Activated CD4-positive, alpha-beta T cell treated with anti-CD3 and anti-CD28 coated beads, Interleukin-2, amount 50 U/mL, for 24 hours (primary cell): ENCODE measurements around the gene RPTOR.

Source experiments
- DNase-seq, 2 donors: peaks; one replicate each; pipeline ENCODE4 v3.0.0-alpha.2; 2020; ENCODE audit warnings: low read depth in 1 of 2, low spot score in 1 of 2

The RPTOR gene

DNA sequence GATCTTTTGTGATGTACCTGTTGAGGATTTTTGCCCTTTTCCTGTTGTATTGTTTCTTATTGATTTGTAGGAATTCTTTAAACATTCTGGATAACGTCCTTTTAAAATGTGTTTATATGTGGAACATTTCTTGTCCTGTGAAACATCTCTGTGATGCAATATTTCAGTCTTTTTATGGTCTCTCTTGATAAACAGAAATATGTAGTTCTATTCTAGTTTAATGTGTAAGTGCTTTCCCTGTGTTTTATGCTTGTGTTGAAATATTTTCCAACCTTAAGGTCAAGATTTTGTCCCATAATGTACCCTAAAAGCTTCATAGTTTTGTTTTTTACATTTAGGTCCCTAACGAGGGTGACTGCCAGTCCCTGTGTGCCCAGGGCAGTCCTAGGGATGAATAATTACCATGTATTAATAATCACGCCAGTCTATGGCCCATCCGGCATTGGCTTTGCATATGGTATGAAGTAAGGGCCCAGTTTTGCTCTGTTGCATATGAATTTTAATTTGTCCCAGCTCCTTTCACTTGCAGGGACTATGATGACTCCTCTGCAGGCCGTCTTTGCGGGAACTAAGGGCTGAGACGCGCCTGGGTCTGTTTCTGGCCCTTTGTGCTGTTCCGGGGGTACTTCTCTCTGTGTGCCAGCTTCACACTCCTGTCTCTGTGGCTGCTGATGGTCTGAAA, 44.2 kb downstream of the RPTOR start:
- no peak for DNase-seq

DNA sequence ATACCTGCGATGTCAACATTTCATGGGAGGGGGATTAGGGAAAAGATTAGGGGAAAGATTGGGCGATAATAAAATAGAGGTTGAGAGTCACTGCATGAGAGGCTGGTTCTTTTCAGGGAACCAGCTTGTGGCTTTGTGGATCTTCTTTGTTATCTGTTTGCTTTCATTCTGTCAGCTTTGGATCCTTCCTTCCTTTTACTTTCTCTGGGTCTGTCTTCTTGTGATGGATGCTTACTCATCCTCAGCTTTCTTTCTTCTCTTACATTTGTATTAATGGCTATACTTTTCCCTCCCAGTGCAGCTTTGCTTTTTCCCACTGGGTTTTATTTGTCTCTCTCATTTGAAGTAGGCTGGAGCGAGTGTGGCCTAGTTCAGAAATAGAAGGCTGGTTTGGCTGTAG, 47.1 kb downstream of the RPTOR start:
- no peak for DNase-seq

DNA sequence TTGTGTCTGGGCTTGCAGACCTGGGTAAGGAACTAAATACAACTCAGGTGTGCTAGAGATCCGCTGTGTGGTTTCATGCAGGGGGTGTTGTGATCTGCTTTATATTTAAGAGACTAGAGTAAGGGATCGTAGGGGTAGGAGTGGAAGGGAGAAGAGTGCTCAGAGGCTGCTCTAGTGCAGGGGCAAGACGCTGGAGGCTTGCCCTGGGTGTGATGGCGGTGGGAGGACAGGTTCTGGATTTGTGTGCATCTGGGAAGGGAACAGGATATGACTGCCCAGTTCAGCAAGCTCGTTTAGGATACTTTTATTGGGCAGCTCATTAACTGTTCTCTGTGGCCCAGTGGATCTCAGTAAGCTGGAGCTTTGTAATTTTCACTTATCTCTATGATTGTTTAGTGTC, 47.6 kb downstream of the RPTOR start:
- no peak for DNase-seq

DNA sequence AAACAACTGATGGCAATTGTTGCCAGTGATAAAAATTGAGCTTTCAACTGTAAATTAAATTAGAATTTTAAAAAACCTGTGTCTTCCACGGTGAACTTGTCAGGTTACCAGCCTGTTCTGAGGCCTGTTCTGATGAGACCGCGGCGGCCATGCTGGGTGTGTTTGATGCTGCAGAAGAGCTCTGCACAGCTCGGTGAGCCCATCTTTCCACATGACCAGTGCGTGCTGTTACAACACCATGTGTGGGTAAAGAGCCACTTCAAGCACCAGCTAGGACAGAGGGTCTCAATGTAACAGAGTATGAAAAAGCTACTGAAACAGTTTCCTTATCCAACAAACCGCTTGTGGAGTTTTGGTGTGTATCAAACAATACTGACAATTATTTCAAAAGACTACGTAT, 48.5 kb downstream of the RPTOR start:
- DNase-seq: no peak

DNA sequence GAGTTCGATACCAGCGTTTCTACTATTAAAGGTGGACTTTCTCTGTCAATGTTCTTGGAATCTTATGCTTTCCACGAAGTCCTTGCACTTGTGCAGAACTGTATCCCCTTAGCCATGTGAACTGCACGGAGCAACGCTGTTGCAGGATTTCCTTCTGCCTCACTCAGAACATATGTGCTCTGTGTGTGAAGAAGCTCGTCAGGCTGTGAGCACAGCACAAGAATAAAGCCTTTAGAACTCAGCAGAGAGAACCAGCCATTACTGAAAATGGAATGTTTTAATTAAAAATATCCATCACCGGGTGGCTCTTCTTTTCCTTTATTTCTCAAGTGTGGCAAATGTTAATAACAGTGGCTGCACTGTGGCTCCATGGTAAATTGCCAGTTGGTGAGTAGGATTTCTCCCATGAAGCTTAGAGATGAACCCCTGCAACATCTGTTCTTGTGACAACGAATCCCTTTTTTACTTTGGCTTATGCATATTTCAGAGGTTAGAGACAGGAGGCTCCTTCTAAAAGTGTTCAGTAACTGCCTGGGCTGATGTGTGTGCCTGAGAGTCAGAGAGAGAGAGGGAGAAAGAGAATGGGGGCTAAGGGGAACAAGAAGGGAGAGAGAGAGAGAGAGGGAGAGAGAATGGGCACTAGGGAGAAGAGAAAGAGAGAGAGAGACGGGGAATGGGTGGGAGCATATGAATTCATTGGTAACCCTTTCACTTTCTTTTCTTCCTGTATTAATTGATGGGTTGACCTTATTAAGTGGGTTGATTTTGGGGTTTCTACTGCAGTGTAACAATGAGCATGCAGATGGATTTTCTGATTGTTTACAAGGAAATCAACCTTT, 50.0 kb downstream of the RPTOR start:
- DNase-seq: no peak

DNA sequence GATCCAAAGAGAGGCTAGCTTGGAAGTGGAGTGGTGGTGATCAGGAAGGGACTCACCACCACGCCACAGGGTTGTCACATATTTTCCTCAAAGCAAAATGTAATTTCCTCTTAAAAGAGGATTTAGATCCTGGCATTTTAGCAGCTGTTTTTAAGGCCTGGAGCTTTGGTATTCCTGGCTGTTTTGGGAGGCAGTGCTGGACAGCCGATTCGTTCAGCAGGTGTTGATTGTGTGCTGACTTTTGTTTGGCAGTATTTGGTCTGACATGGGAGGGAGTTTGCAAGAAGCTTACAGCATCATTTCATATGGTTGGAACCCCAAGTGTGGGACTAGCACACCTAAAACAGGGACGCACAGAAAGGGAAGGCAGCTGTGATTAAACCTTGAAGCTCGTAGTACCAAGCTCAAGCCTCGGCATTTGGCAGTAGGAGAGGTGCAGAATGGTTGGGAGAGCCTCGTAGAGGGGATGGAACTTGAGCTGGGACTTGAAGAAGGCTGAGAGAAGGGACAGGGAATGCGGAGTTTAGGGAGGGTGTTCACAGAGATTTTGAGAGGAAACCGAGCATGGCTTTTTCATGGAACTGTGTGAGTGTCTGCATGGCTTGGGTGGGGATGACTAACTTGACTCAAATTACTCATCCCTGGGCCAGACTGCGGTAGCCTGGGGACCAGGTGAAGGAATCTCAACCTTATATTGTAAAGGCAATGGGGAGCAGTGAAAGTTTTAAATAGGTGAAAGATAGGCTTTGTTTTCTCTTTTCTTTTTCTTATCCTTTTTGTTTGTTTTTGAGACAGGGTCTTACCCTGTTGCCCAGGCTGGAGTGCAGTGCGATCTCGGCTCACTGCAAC, 52.3 kb downstream of the RPTOR start:
- peak in 1 of 2 donors; percentile 17 for DNase-seq

DNA sequence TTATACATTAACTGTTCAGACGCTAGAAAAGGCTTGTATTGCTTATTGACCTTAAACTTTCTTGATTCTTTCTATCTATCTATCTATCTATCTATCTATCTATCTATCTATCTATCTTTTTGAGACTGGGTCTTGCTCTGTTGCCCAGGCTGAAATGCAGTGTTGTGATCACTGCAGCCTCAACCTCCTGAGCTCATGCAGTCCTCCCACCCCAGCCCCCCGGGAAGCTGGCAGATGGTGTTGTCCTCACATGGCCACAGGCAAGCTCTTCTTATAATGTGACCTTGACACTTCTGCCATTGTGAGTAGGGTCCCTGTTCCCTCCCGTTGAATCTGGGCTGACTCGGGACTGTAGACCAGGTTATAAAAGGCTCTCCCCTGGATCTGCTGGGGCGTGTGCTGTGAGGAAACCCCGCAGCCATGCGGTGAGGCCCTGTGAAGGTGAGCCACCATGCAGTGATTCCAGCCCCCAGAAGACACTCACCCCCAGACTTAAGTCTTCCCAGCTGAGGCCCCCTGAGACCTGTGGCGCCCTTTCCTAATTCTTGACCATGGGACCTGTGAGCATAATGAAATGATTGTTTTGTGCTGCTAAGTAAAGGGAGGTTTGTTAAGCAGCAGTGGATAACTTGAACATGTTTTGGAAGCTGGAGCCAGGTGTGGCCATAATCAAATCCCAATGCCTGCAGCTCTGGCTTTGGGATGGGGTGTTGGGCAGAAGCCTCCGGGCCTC, 54.3 kb downstream of the RPTOR start:
- no peak for DNase-seq

DNA sequence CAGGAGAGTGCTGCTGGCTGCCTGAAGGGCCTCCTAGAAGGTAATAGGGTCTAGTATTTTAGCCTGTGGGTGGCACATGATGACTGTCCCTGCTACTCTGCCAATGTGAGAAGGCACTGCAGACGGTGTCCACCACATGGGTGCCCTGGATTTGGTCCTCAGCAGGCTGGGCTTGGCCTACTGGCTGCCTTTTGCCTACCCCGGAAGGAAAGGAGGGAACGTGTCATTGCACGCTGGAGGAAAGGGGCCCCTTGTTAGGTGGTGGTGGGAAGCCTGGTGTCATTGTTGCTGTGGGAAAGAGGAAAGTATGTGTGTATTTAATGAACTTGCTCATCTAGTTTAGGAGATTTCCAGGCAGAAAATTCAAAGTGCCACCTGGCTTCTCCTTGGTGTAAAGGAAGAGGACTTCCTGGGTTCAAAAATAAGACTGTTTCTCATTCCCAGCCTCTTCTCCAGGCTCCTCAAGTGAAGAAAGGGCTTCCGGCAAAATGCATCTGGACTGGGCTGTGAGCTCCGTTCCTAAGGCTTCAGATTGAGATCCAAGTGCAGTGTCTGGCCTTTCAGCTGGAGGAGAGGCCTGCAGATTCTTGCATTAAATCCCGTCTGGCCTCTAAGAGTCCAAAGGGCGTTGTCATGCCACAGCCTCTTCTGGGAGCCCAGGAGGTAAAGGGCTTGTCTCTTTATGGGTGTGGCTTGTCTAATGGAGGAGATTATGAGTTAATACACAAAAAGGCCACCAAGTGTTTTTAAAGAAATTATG, 55.1 kb downstream of the RPTOR start:
- no peak for DNase-seq

DNA sequence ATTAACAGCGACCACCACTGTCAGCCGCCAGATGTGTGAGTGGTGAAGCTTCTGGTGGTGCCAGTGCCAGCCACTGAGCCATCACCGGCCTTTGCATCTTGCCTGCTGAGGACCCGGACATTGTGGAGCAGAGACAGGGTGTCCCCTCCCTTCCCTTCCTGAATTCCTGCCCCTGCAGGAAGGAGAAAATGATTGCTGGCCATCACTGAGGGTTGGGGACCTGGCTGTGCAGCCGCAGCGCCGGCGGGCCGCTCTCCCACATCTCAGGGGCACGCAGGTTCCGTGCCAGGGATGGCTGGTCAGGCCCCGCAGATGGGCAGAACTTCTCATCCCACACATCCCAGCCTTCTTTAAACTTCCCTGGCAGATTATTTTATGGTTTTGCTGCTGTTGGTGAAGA, 56.5 kb downstream of the RPTOR start:
- DNase-seq: no peak

DNA sequence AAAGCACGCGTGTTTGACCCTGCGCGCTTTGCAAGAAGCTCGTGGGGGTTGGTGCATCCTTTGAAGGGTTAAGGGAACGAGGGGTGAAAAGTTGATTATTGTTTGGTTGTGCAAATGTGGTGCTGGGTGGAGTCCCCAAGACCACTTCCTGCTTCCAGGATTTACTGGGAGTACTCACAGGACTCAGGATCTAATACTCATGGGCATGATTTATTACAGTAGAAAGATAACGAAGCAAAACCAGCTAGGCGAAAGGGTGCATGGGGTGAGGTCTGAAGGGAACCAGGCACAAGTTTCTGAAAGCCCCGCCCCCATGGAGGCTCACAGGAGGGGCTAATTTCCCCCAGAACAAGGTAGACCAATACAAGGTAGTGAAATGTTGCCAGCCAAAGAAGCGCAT, 58.8 kb downstream of the RPTOR start:
- no peak for DNase-seq

DNA sequence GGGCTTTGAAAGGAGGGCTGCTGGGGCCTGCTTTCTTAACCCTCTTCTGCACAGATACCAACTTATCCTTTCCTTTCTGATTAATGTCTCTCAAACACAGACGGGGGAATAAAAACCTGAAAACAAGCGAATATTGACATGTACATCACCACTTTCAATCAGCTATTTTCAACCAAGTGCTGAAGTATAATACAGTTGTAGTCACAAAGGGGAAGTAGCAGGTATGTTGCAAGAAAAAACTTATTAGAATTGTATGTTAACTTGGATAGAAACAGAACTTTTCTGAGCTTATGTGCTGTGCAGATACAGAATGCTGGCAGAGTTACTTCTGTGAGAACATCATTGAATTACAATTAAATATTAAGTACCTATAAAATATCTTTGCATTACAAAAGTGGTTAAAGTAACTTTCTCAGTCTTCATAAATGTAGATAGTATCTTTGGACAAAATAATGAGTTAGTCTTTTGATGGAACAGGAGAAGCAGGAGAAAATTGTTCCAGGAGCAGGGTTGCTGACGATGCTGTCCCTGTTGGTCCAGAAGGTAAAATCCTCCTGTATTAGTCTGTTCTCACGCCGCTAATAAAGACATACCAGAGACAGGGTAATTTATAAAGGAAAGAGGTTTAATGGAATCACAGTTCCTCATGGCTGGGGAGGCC, 59.5 kb downstream of the RPTOR start:
- DNase-seq: no peak

DNA sequence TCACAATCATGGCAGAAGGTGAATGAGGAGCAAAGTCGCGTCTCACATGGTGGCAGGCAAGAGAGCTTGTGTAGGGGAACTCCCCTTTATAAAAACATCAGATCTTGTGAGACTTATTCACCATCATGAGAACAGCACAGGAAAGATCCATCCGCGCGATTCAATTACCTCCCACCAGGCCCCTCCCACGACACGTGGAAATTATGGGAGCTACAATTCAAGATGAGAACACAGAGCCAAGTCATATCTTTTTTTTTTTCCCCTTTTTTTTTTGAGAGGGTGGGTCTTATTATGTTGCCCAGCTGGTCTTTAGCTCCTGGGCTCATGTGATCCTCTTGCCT, 60.0 kb downstream of the RPTOR start:
- DNase-seq: no peak

DNA sequence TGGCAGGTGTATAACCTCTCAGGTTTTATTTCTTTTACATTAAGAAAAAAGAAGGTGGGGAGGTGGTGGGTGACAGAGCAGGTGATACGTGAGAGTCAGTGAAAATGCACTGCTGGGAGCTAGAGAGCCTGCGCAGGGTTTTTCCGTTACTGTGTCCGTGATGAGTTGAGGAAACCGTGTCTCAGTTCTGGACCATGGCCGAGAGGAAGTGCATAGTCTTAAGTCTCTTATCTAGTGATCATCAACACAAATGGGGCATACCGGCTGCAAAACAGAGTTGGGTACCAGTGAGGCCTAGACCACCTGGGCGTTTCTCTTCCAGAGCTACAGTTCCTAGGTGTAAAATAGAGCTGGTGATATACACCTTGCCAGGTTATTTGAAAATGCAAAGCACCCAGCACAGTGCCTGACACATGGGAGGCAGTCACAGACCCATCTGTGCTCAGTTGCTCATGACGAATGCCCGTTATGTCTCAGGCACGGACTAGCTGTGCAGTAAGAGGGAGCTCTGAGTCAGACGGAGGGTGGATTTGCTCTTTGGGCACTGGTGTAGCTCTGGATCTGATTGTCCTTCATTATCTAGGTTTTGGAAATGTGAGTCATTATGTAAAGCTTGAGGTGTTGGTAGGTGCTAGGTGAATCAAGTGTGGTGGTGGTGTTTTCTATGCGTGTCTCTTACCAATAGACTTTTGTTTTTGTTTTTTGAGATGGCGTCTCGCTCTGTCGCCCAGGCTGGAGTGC, 60.9 kb downstream of the RPTOR start:
- peak; percentile 34 to 71 for DNase-seq

DNA sequence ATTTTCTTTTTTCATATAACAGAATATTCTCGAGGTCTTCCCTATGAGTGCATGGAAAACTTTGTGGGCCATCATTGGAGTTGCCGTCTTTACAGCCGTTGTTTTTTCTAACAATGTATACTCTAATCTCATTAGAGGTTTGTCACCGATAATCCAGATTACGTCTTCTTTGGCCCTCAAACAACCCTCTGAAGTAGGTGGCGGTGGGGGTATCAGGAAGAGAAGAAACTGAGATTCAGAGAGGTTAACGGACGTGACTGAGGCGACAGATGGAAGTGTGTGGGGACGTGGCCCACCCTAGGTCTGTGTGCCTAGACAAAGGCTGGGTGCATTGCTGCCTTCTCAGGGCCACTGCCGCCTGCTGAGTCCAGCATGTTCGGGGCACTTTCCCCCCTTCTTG, 63.7 kb downstream of the RPTOR start:
- no peak for DNase-seq

DNA sequence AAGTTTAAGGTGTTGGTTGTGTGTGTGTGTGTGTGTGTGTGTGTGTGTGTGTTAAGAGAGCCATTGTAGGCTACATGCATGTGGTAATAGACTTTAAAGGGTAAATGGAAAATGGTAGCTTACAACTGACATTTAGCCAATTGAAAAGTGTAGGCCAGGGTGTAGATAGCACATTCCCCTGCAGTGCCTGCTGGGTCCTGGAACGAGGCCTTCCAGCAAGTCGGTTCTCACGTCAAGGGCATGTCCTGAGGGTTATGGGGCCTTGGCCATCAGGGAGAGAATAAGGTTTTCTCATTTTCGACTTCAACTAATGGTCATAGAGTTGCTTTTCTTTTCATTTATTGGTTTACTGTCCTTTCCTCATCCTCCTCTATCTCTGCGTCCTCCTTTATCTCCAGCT, 65.1 kb downstream of the RPTOR start:
- DNase-seq: no peak

DNA sequence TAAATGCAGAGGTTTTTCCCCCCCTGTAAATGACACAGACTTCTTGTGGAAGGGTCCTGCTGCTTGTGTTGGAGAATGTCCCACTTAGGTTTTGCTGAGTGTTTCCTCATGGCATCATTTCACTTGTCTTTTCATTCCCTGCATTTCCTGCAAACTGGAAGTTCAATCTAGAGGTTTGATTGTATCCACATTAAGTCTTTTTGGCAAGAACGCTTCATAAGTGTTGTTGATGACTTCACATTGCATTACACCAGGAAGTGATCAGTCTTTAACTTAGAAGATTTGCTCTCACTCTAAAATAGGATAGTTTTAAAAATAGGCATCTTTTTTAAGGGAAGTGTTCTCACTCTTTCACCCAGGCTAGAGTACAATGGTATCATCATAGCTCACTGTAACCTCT, 67.2 kb downstream of the RPTOR start:
- no peak for DNase-seq

DNA sequence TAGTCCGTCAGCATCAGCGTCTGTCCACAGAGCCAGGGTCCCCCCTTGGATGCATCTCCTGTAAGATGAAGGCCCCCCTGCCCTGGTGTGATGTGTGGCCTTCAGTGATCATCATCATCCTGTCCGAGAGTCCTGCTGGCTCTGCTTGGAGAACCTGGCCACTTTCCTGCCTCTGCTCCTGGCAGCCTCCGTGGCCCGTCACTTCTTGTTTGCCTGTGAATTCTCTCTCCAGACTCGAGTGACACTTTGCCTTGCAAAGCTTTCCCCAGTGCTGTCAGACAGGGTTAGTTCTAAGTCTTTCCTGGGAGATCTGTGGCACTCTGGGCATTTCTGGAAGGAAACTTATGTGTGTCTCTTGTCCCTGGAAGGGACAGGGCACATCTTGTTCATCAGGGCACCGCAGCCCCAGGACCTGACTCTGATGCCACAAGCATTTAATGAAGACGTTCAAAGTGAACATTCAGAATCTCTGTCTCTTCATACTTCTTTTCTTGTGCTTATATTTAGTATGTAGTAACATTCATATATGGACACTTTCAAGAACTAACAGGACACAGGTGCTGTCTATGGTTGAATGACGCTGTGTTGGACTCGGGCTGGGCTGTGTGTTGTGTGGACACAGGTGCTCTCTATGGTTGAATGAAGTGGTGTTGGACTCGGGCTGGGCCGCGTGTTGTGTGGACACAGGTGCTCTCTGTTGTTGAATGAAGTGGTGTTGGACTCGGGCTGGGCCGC, 68.5 kb downstream of the RPTOR start:
- no peak for DNase-seq

DNA sequence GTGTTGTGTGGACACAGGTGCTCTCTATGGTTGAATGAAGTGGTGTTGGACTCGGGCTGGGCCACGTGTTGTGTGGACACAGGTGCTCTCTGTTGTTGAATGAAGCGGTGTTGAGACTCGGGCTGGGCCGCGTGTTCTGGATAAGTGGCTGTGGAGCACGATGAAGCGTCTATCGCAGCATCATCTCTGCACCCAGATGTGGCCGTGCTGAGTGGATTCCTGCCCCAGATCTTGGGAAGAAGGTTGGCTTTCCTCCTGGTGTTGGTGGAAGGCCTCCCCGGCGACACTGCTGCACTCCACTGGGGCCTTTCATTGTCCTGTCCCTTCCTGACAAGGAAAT, 69.1 kb downstream of the RPTOR start:
- no peak for DNase-seq
